OCI-LY1 (cell line): ENCODE data around the gene SPDYE6.

ENCODE experiments used
- H2AFZ ChIP-seq: fragments of 200-600 bp; sonication (generic), shearing (Covaris generic); 2 replicates; pipeline ENCODE4 v1.6.0; 2014; ENCODE audit warnings: antibody characterized with exemption, mild to moderate bottlenecking, low read length
- H3F3A ChIP-seq: fragments of 200-600 bp; sonication (generic), shearing (Covaris generic); 2 replicates; pipeline ENCODE4 v1.6.0; 2014; ENCODE audit warnings: mild to moderate bottlenecking, antibody characterized with exemption, low read length, moderate library complexity; ENCODE audit not compliant: insufficient read depth
- H3K27ac ChIP-seq: fragments of 200-600 bp; sonication (generic); 2 replicates; pipeline ENCODE4 v1.5.1; 2014; ENCODE audit warnings: low read length, mixed run types, mild to moderate bottlenecking, low read depth; ENCODE audit not compliant: poor library complexity, severe bottlenecking
- H3K27me3 ChIP-seq: fragments of 200-600 bp; sonication (generic); 2 replicates; pipeline ENCODE4 v1.6.0; 2014; ENCODE audit warnings: antibody characterized with exemption, mild to moderate bottlenecking, low read length, moderate library complexity; ENCODE audit not compliant: insufficient read depth
- H3K36me3 ChIP-seq: fragments of 200-600 bp; sonication (generic); 2 replicates; pipeline ENCODE4 v1.6.1; 2014; ENCODE audit warnings: mild to moderate bottlenecking, antibody characterized with exemption, low read length, moderate library complexity, mixed read lengths; ENCODE audit not compliant: insufficient read depth
- H3K4me1 ChIP-seq: fragments of 200-600 bp; sonication (generic); 2 replicates; pipeline ENCODE4 v1.5.1; 2014; ENCODE audit warnings: mild to moderate bottlenecking, low read length, moderate library complexity; ENCODE audit not compliant: insufficient read depth, severe bottlenecking
- H3K4me2 ChIP-seq: fragments of 200-600 bp; sonication (generic), shearing (Covaris generic); 2 replicates; pipeline ENCODE4 v1.6.1; 2014; ENCODE audit warnings: low read length
- H3K4me3 ChIP-seq: fragments of 200-600 bp; sonication (generic); 2 replicates; pipeline ENCODE4 v1.5.1; 2014; ENCODE audit warnings: low read length, low read depth, mild to moderate bottlenecking, mixed read lengths; ENCODE audit not compliant: poor library complexity, severe bottlenecking
- H3K79me2 ChIP-seq: fragments of 200-600 bp; shearing (Covaris generic); 2 replicates; pipeline ENCODE4 v1.6.1; 2016; ENCODE audit warnings: mixed run types, low read length, mixed read lengths; ENCODE audit not compliant: insufficient read depth
- H3K9ac ChIP-seq: fragments of 200-600 bp; sonication (generic), shearing (Covaris generic); 2 replicates; pipeline ENCODE4 v1.6.1; 2014; ENCODE audit warnings: mild to moderate bottlenecking, low read length, mixed read lengths
- H3K9me2 ChIP-seq: fragments of 200-600 bp; sonication (generic), shearing (Covaris generic); 2 replicates; pipeline ENCODE4 v1.6.1; 2014; ENCODE audit warnings: low read depth, mild to moderate bottlenecking, low read length, mixed read lengths
- H3K9me3 ChIP-seq: fragments of 200-600 bp; shearing (Covaris generic); 2 replicates; pipeline ENCODE4 v1.6.1; 2014; ENCODE audit warnings: low read length, mixed read lengths
- H4K20me1 ChIP-seq: fragments of 200-600 bp; sonication (generic), shearing (Covaris generic); 2 replicates; pipeline ENCODE4 v1.6.0; 2016; ENCODE audit warnings: mild to moderate bottlenecking, low read length; ENCODE audit not compliant: insufficient read depth
- EZH2 ChIP-seq: fragments of 200-600 bp; sonication (generic), shearing (Covaris generic); IDR thresholded peaks from 2 replicates; pipeline ENCODE4 v1.8.0; 2017; ENCODE audit warnings: borderline replicate concordance, mixed run types, mild to moderate bottlenecking, antibody characterized with exemption, low read length, moderate library complexity, mixed read lengths
- TF ChIP-seq, protein P1 (sequence below): fragments of 200-600 bp; sonication (generic), shearing (Covaris generic); IDR thresholded peaks from 2 replicates; pipeline ENCODE4 v1.5.1; 2017; ENCODE audit warnings: mild to moderate bottlenecking, antibody characterized with exemption, low read length, moderate library complexity, mixed read lengths

Gene SPDYE6

DNA sequence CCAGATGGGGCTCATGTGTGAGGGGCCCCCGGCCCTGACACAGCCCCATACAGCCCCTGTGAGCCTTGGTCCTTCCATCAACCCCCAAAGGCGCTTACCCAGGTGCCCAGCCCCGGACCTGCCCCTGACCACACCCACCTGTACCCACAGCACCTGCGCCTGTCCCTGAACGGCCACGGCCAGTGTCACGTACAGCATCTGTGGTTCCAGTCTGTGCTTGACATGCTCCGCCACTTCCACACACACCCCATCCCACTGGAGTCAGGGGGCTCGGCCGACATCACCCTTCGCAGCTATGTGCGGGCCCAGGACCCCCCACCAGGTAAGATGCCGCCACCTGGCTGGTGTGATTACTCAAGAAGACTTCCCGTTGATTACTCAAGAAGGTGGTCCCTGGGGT lies 36.1 kb downstream of the SPDYE6 start:
- Histone ChIP-seq H3K9me3 (no peaks in the 10 kb centered on the region), H3K9ac (peak overlapping the region; percentile 3; the same call in 1 of the 2 replicates), H3K27ac (peak overlapping the region; percentile 89), H3K4me2 (peak overlapping the region; percentile 12; the same call in 1 of the 2 replicates), H3K27me3 (no peaks in the 10 kb centered on the region), H3K9me2 (no peaks in the 10 kb centered on the region), H2AFZ (no peak overlapping the region), H3K4me1 (peaks cover 81% of the 10 kb centered on the region), H3K4me3 (no peak overlapping the region), H4K20me1 (no peaks in the 10 kb centered on the region), H3F3A (no peaks in the 10 kb centered on the region), H3K36me3 (peaks cover 88% of the 10 kb centered on the region), H3K79me2 (no peaks in the 10 kb centered on the region)
- TF ChIP-seq, protein P1, sequence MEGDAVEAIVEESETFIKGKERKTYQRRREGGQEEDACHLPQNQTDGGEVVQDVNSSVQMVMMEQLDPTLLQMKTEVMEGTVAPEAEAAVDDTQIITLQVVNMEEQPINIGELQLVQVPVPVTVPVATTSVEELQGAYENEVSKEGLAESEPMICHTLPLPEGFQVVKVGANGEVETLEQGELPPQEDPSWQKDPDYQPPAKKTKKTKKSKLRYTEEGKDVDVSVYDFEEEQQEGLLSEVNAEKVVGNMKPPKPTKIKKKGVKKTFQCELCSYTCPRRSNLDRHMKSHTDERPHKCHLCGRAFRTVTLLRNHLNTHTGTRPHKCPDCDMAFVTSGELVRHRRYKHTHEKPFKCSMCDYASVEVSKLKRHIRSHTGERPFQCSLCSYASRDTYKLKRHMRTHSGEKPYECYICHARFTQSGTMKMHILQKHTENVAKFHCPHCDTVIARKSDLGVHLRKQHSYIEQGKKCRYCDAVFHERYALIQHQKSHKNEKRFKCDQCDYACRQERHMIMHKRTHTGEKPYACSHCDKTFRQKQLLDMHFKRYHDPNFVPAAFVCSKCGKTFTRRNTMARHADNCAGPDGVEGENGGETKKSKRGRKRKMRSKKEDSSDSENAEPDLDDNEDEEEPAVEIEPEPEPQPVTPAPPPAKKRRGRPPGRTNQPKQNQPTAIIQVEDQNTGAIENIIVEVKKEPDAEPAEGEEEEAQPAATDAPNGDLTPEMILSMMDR, result no peak
- TF ChIP-seq EZH2, result no peak

DNA sequence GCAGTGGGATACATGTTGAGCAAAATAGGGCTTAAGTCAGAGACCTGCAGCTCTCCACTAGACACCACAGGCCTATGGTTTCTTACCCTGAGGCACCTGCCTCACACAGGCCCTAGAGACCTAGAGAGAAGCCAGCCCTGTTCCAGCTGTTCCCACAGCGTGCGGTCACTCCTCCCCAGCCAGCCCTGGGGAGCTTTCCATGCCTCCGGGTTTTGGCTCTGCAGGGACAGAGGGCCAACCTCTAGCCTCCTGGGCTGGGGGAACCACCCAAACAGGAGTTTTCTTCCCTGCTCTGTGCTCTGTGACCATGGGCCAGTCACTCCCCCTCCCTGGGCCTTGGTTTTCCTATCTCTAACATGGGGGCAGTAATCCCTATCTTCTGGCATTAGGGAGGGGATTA lies 36.6 kb downstream of the SPDYE6 start:
- Histone ChIP-seq H3K9ac (peak overlapping the region; percentile 3; the same call in 1 of the 2 replicates), H4K20me1 (no peaks in the 10 kb centered on the region), H3F3A (no peaks in the 10 kb centered on the region), H3K9me3 (no peaks in the 10 kb centered on the region), H3K27me3 (no peaks in the 10 kb centered on the region), H3K4me2 (peak overlapping the region; percentile 12; the same call in 1 of the 2 replicates), H3K27ac (peak overlapping the region; percentile 89), H3K4me3 (no peak overlapping the region), H3K9me2 (no peaks in the 10 kb centered on the region), H3K36me3 (peaks cover 88% of the 10 kb centered on the region), H3K79me2 (no peaks in the 10 kb centered on the region), H2AFZ (no peak overlapping the region), H3K4me1 (peaks cover 76% of the 10 kb centered on the region)
- TF ChIP-seq EZH2, result no peak
- TF ChIP-seq, protein P1, result no peak

DNA sequence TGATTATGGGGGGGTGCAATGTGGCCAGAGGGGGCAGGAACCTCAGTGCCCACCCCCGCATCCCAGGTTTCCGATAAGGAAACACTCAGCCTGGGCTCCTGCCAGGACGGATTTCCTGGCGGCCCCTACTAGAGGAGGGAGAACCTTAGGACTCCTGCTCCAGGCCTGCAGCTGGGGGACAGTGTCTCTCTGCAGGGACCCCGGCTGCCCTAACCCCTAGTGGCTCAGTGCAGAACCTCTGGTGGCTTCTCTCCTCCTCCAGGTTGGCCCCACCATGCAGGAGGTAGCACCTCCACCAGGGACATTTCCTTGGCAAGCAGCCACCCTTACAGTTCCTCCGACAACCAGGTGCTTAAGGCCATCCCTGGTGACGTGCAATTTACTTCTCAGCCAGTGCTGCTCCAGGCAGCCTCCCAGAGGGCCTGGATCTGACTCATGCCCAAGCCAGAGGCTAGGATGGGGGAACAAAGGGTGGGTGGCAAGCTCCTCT lies 37.7 kb downstream of the SPDYE6 start:
- Histone ChIP-seq H3K27ac (peak overlapping the region; percentile 89), H3F3A (no peaks in the 10 kb centered on the region), H3K27me3 (no peaks in the 10 kb centered on the region), H3K9me2 (no peaks in the 10 kb centered on the region), H3K36me3 (peaks cover 89% of the 10 kb centered on the region), H2AFZ (no peak overlapping the region), H3K9me3 (no peaks in the 10 kb centered on the region), H3K9ac (no peak overlapping the region; the same call in 1 of the 2 replicates), H3K79me2 (no peaks in the 10 kb centered on the region), H3K4me3 (no peak overlapping the region), H4K20me1 (no peaks in the 10 kb centered on the region), H3K4me1 (peaks cover 67% of the 10 kb centered on the region), H3K4me2 (no peak overlapping the region)
- no peak for TF ChIP-seq EZH2
- TF ChIP-seq, protein P1, result peak; percentile 45; the same call in 1 of the 2 replicates
